GM21786 (cell line): ENCODE measurements around the gene AKR1C1.
A peak's percentile ranks its signal among the peaks of the same experiment; 100 is the strongest.
"Not testable (repeated sequence)": the region's sequence is repeated elsewhere in the genome, so short reads cannot be mapped to it uniquely, and the experiment has no call there.

Experiments used
- ATAC-seq: cut with Tn5 transposase; IDR thresholded peaks from one replicate; pipeline ENCODE4 v1.9.1; 2021; ENCODE audit not compliant: unreplicated experiment

Gene AKR1C1

DNA sequence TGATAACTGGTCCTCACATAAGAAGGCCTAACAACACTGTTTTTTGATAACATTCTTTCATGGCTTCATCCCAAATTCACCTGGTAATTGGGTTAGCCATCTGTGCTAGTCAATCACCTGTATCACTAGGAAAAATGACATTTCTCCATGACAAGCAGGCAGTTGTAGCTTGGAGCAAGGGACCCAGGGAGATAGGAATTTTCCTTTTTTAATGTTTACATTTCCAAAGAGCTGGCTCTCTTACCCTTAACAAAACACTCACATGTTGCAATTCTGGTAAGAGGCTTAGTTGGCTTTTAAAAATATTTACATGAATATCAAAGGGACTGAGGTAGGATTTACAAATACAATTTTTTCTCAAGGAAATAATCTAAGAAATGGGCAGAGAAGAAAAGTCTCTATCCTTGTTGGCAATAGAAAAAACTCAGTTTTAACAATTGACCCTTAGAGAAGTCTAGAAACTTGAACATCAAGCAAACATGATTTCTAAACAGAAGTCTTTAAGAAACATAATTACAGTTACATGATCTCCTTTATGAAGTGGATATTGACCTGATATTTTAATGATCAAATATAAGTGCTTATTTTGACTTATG is 16.1 kb upstream of the AKR1C1 start:
- ATAC-seq, result no peak

DNA sequence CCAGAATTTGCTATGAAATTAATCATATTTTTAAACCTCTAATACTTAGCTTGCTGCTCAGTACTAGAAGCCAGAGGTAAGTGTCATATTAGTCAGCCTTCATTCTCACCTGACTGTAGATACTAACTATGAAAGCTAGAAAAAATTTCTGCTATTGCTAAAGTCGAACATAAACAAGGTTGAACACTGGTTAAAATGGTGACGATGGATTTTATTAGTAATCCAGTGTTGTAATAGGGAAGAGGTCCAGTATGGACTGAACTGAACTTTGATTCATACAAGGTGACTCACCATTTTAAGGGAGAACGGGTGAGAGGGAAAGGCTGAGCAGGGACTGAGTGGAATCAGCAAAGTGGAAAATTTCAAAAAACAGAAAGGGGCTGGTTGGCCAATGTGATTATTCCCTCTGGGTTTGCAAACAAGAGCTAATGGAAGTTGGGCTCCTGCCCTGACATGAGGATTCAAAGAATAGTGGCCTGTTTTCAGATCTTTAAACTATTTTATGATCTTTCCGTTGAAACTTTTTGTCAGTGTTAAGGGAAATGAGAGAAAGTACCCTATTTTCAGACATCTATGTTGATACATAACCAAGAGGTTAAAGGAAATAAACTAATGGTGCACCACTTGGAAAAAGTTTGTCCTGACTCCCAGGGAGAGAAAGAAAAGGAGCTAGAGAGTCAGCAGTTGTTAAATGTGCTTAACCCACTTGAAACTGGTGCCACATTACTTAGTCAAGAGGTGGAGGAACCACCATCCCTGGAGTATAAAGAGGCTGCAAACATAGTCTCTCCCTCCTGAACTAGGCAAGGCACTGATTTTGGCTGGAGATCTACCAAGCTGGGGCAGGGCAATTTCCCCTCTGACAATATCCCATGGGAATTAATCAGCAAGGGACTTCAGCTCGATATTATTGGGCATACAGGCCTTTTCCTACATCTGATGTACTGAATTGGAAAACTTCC is 15.3 kb upstream of the AKR1C1 start:
- ATAC-seq, result no peak

DNA sequence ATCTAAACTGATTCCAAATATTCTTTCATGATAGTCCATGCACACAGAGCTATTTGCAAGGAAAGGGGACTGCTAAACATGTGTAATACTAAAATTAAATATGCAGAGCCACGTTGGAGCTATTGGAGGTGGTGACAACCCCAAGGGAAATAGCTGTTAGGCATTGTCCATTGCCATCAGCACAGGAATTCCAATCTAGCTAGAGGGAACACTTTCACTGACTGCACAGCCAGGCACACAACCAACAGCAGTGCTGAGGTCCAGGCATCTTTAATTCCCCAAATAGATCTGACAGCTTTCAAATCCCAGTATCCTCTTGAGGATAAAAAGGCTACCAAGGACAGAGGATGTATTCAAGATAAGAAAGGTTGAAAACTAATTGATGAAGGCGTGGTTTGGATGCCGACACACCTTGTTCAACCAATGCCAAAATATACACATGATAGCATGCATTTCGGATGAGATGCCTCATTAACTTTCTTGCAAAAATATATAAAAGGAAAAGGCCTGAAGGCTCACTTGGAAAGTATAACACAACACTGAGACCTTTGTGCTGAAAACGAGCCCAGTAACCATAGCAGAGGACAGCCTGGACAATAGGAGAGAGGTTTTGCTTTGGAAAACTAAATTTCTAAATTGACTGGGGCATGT is 11.6 kb upstream of the AKR1C1 start:
- ATAC-seq, result not testable (repeated sequence)

DNA sequence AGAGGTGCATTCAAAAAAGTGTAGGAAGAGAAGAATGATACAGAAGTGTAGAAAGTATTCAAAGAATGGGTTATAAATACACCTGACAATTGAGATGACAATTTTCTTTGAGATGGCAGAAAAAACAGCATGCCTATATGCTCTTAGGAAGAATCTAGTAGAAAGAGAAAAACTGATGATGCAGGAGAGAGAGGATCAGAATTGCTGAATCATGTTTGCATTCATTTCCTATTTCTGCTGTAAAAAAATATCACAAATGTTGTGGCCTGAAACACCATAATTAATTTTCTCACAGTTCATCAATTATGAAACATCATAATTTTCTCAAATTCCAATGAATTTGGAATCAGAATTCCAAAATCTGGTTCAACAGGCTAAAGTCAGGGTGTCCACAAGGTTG is 9.8 kb upstream of the AKR1C1 start:
- no peak for ATAC-seq

DNA sequence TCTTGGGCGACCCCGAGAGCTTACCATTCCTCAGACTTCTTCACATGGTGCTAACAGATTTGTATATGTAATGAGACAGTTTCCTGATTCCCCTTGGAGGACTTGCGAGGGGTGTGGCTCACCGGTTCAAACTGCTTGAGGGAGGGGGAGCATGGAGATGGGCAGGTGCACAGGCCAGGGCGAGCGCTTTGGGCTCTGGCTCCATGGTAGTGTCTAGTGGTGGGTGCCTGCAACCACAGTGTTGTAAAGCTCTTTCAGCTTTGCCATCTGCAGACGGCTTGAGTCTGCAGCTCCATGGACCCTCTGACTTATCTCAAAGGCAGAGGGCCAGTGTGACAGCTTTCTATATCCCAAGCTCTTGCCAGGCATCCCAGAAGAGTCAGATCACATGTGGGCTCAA is 7.1 kb upstream of the AKR1C1 start:
- ATAC-seq, result not testable (repeated sequence)

DNA sequence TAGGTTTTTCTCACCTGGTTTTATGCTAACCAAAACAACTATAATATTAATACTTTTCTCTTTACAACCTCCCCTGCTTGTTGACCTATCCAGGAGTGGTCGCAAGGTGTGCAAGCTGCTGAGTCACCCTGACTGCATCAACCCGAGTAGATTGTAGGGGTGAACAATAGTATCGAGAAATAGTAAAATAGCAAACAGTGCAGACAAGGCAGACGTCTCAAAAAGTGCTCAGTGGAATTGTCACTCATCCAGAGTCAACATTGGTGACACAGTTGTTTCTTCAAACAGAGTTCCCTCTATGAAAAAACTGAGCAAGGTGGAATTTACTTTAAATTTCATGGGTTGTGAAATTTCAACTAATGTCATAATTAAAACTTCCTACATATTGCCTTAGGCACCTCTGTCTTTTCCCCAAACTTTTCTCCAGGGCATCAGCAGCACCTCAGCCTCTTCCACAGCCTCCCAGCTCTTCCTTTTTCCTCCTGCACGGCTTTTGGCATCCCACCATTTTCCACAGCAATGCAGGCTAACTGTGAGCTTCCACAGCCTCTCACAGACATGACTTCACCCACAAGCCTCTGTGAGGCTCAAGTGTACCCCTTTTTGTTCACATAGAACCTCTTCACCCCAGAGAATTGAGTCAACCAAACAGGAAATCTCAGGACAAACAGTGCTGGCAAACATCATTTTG is 6.1 kb upstream of the AKR1C1 start:
- not testable (repeated sequence) for ATAC-seq

DNA sequence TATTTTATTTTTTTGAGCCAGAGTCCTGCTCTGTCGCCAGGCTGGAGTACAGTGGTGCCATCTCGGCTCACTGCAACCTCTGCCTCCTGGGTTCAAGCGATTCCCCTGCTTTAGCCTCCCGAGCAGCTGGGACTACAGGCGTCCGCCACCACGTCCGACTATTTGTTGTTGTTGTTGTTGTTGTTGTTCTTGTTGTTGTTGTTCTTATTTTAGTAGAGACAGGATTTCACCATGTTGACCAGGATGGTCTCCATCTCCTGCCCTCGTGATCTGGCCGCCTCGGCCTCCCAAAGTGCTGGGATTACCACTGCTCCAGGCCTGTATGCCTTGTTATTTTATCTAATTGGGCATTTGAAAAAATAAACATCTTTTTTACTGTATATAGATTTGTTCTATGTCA is 1.7 kb upstream of the AKR1C1 start:
- not testable (repeated sequence) for ATAC-seq

DNA sequence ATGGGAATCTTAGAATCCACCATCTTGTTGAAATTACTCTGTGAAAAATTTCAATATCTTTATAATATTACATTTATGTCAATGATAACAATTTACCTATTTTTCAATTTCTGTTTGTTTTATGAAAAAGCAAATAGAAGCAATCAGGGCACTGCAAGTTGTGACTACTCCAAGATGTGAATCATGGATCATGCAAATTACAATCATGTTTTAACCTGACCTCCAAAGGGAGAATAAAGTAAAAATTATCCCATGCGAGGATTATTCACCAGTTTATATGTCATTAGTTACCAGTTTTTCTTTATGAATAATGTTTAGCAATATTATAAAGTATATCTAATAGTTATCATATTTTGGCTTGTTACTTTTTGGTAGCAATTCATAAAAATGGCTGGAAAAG is 907 bp upstream of the AKR1C1 start:
- ATAC-seq, result not testable (repeated sequence)

DNA sequence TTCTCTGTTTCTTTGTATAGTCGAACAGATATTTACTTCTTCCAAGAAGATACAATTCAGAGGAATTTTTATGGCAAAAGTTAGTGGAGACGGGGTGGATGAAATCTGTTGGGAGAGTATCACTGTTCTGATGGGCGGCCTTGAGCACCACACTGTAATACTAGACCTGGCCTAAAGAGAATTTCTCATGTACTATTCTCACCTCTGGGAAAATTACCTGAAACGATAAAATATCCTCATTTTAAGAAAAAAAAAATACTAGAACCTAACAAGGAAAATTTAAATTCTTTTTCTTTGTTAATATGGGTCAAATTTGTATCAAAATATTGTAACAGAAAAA is 570 bp downstream of the AKR1C1 start:
- not testable (repeated sequence) for ATAC-seq

DNA sequence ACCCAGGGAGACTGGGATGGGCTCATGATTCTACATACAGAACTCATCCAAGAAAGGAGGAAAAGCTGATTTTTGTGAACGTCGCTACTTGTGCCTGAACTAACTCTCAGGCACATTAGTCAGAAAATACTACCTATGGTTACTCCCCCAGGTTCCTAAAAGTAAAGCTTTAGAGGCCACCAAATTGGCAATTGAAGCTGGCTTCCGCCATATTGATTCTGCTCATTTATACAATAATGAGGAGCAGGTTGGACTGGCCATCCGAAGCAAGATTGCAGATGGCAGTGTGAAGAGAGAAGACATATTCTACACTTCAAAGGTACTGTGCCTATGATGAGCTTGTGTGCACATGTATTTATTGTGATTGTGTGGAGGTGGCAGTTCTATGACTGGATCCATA is 2.5 kb downstream of the AKR1C1 start:
- not testable (repeated sequence) for ATAC-seq

DNA sequence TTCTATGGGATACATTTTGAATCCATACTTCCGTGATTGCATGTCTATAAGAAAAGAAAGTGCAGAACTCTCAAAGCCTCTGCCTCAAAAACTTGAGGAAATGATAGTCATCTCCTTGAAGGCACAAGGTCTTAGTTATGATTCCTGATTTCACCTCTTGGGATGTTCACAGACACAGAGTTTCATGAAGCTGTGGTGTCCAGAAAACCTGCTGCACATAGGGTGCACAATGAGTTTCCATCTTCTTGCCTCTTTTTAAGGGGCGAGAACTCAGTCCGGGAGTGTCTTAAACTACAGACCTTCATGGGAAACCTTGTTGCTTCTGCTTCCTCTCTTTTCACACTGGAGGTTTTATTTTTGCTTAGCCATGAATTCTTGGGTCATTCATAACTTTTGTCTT is 4.0 kb downstream of the AKR1C1 start:
- not testable (repeated sequence) for ATAC-seq

DNA sequence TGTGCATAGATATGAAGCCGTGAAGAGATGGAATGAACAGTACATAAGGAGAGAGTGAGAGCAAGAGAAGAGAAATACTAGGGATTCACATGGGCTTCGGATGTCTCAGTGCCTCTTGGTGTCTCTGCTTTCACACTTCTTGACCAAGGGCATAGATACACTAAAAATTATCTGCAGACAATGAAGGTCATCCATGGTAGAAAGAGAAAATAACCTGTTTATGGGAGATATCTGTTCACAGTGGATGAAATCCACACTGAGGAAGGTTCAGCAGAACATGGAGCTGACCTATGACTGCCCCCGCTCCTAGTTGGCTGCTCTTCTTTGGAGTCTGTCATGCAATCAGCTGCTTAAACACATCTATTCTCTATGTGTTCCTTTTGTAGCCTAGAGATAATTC is 6.1 kb downstream of the AKR1C1 start:
- not testable (repeated sequence) for ATAC-seq

DNA sequence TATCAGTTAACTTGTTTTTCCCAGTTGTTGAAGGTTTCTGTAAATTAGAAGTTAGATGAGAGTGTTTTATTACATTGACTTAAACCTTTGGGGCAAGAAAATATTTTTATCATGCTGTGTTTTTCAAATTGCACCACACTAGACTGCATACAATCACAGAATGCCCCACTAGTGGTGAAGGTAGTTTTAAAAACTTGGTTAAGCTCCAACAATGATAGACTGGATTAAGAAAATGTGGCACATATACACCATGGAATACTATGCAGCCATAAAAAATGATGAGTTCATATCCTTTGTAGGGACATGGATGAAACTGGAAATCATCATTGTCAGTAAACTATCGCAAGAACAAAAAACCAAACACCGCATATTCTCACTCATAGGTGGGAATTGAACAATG is 7.1 kb downstream of the AKR1C1 start:
- ATAC-seq, result not testable (repeated sequence)

DNA sequence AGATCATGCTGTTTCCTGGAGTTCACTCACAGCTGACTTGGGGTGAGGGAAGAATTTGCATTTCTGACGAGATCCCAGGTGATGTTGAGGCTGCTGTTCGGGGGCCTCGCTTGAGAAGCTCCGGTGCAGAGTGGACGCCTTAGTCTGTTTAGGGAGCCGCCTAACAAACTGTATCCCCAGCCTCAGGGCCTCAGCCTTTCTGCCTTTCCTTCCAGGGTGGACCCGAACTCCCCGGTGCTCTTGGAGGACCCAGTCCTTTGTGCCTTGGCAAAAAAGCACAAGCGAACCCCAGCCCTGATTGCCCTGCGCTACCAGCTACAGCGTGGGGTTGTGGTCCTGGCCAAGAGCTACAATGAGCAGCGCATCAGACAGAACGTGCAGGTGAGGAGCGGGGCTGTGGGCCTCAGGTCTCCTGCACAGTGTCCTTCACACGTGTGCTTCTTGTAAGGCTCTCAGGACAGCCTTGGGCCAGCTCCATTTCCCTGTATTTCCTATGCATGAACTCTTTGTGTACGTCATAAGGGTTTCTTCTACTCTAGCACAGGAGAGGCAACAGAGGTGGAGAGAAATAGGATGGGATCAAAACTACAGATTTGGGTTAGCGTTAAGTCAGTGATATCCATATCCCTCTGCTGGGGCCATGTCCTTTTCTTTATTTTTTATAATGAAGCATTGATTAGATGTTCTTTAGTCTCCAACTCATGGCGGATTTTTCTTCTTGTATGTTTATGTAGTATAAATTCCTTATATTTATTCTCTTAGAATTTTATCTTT is 9.3 kb downstream of the AKR1C1 start:
- ATAC-seq, result not testable (repeated sequence)

DNA sequence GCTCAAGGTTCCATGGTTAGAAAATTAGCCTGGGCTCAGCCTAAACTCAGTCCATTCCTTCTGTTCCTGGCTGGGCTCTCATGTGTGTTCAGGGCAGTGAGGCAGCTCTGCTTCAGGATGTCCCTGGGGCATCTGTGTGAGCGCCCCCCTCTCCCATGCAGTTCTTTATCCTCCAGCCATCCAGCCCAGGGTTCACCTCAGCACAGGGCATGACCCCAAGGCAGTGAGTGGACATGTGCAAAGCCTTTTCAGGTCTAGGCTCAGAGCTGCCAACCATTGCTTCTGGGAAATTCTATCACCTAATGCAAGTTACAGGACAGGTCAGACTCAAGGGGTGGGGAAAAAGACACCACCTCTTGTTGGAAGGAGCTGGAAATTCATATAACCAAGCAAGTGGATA is 10.1 kb downstream of the AKR1C1 start:
- not testable (repeated sequence) for ATAC-seq

DNA sequence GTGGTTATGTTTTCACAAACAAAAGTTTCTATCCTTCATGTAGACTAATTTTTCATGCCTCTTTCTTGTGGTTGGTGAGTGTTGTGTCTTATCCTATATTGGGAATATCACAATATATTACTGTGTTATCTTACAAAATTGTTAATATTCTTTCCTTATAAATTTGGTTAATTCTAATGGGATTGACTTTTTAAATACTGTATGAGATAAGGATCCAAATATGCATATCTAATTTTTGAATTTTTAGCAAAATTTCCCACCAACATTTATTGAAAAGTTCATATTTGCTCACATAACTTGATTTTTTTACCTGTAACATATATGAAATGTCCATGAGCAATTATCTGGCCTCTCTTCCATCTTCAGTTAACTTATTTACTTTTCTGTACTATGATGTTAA is 11.2 kb downstream of the AKR1C1 start:
- not testable (repeated sequence) for ATAC-seq

DNA sequence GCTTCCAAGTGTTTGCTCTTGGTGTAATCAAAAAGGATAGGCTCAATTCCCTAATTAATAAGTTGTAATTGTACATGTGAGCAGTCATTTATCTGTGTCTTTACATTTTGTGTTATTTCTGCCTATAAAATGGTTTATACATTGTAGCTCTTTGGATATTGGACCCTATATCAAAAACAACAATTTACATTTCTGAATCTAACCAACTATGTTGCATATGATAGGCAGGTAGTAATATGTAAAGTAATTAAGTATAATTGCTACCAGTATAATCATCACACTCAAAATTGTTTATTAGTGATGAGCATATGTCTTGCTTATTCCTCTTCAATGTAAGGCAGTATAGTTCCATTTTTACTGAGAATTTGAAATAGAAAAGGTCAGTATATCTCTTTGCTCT is 13.8 kb downstream of the AKR1C1 start:
- ATAC-seq, result no peak

DNA sequence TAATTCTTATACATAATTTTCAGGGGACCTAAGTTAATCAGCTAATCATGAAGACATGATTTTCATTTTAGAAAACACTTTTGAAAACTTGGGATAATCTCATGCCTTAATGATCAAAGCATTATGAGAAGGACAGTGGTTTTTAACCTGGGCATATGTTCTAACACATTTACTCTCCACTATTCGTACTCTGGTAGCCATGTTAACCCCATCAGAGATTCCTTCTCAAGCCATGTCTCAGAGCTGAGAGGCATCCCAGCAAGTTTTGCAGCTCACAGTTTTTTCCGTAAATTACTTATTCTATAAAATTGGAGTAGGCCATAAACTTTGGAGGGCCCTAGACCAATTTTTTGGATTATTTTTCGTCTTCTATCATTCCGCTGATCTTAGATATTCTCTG is 15.7 kb downstream of the AKR1C1 start:
- ATAC-seq, result no peak

DNA sequence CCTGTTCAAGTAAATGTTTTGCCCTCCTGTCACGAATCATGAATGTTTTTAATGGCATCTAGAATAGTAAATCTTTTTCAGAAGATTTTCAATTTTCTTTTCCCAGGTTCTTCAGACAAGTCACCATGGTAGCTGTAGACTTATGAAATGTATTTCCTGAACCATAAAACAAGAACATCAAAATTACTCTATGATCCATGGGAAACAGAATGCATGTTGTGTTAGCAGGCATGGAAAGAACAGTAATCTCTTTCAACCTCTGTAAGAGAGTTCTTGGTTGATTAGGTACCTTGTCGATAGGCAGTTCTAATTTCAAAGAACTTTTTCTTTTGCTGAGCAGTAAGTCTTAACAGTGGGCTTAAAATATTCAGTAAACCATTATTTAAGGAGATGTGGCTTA is 17.6 kb downstream of the AKR1C1 start:
- no peak for ATAC-seq

DNA sequence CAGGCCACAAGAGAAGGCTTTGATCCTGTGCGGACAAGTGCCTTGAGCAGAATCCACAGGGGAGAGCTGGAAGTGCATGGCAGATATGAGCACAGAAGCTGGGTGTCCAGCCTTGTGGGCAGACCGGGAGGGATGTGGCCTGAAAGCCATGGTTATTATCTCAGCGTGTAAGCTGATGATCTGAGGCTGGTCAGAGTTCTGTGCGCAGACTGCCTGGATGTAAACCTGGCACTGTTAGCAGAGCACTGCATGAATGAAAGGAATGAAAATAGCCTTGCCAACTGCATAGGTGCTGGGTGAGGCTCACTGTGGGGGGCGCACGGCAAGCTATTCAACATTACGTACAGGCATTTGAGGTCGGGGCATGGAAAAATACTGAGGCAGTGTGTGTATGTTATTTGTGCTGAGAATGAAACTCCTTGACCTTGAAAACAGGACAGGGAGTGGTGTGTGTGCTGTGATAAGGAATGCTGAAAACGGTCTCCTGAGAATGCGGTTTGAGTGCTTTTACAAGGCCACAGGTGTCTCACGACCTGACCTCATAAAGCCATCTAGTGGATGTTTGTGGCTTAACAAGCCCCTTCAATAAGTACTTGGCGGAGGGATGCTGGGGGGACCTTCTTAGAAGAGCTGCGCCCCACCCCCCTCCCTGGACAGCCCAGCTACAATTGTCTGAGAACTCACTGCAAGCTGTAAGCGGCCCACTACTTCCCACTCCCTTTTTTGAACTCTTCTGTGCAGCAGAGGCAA is 18.7 kb downstream of the AKR1C1 start:
- ATAC-seq, result peak; percentile 48
